Measurements from ENCODE around the gene CDC42BPG. TPM values are rescaled to one million over a fixed set of nuclear protein-coding genes. Genes with fewer than 3 reads are reported as not detected.
A peak's percentile ranks its signal among the peaks of the same experiment; 100 is the strongest.

Gene CDC42BPG
- total and polyA plus RNA-seq, 9 of the 15 experiments (the other 6 are each of a cell fraction or from before 2014, with no cell fraction given) = 0.04 to 8.8 (median 2.1) TPM

DNA sequence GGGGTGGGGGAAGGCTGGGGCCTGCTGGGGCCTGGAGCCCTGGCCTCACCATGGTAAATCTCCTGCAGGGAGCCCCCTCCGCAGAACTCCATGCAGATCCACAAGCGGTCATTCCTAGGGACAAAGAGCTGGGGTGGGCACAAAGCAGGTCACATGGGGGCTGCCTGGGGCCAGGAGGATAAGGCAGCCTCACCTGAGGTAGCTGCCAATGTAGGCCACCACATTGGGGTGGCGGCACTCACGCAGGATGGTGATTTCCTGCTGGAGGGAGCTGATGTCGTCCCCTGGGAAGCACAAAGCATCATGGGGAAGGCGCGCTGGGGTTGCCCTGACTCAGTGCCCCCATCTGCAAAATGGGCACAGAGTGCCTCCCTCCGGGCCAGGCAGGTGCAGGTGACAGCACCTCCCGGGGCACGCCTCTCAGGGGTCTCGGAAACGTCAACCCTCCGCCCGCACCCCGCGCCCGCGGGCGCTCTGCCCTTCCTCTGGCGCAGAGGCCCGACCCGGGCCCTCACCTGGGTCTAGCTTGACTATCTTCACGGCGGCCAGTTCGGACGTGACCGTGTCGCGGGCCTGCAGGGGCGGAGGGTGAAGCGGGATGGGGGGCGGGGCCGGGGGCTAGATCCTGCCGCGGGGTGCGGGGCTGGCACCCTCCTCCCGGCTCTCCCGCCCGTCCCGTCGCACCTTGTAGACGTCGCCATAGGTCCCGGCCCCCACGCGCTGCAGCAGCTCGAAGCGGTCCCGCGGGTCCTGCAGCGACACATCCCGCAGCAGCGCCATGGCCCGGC, 41.9 kb downstream of the CDC42BPG start (continued):
- no peak for TF ChIP-seq REST (IDR thresholded peaks at IDR 0.05; ENCODE audit: borderline replicate concordance)
- TF ChIP-seq REST (CRISPR knock-in tag; IDR thresholded peaks at IDR 0.05; ENCODE audit: low read depth) = no peak
- TF ChIP-seq NCOA1 (IDR thresholded peaks at IDR 0.05; ENCODE audit: low read depth) = no peak
- no peak for TF ChIP-seq NCOR1 (IDR thresholded peaks at IDR 0.05)
- TF ChIP-seq, protein P1, sequence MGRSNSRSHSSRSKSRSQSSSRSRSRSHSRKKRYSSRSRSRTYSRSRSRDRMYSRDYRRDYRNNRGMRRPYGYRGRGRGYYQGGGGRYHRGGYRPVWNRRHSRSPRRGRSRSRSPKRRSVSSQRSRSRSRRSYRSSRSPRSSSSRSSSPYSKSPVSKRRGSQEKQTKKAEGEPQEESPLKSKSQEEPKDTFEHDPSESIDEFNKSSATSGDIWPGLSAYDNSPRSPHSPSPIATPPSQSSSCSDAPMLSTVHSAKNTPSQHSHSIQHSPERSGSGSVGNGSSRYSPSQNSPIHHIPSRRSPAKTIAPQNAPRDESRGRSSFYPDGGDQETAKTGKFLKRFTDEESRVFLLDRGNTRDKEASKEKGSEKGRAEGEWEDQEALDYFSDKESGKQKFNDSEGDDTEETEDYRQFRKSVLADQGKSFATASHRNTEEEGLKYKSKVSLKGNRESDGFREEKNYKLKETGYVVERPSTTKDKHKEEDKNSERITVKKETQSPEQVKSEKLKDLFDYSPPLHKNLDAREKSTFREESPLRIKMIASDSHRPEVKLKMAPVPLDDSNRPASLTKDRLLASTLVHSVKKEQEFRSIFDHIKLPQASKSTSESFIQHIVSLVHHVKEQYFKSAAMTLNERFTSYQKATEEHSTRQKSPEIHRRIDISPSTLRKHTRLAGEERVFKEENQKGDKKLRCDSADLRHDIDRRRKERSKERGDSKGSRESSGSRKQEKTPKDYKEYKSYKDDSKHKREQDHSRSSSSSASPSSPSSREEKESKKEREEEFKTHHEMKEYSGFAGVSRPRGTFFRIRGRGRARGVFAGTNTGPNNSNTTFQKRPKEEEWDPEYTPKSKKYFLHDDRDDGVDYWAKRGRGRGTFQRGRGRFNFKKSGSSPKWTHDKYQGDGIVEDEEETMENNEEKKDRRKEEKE (IDR thresholded peaks at IDR 0.05; ENCODE audit: borderline replicate concordance in 1 of 2, control insufficient read depth in 1 of 2, low read depth in 2 of 2, low read length in 1 of 2) = no peak
- TF ChIP-seq, protein P2, sequence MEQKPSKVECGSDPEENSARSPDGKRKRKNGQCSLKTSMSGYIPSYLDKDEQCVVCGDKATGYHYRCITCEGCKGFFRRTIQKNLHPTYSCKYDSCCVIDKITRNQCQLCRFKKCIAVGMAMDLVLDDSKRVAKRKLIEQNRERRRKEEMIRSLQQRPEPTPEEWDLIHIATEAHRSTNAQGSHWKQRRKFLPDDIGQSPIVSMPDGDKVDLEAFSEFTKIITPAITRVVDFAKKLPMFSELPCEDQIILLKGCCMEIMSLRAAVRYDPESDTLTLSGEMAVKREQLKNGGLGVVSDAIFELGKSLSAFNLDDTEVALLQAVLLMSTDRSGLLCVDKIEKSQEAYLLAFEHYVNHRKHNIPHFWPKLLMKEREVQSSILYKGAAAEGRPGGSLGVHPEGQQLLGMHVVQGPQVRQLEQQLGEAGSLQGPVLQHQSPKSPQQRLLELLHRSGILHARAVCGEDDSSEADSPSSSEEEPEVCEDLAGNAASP (IDR thresholded peaks at IDR 0.05) = no peak
- TF ChIP-seq KAT2B (IDR thresholded peaks at IDR 0.05; ENCODE audit: low read depth, low read length) = no peak
- peak; percentile 46; the same call in 1 of the 2 replicates for TF ChIP-seq SMARCA5 (IDR thresholded peaks at IDR 0.05)
- TF ChIP-seq L3MBTL2 (IDR thresholded peaks at IDR 0.05) = no peak
- TF ChIP-seq PTBP1 (IDR thresholded peaks at IDR 0.05; ENCODE audit: low read depth, low read length) = 0 out of 2 replicates have a peak, but pooled peaks have one; percentile 56
- no peak for TF ChIP-seq ZNF224 (CRISPR knock-in tag; IDR thresholded peaks at IDR 0.05)
- no peak for TF ChIP-seq CCNT2 (IDR thresholded peaks at IDR 0.05; ENCODE audit: borderline replicate concordance, extremely low read depth, insufficient read length, low read depth, low read length)
- TF ChIP-seq, protein P3, sequence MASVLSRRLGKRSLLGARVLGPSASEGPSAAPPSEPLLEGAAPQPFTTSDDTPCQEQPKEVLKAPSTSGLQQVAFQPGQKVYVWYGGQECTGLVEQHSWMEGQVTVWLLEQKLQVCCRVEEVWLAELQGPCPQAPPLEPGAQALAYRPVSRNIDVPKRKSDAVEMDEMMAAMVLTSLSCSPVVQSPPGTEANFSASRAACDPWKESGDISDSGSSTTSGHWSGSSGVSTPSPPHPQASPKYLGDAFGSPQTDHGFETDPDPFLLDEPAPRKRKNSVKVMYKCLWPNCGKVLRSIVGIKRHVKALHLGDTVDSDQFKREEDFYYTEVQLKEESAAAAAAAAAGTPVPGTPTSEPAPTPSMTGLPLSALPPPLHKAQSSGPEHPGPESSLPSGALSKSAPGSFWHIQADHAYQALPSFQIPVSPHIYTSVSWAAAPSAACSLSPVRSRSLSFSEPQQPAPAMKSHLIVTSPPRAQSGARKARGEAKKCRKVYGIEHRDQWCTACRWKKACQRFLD (CRISPR knock-in tag; IDR thresholded peaks at IDR 0.05) = 0 out of 2 replicates have a peak, but pooled peaks have one; percentile 29

Data from K562 (cell line).